ENCODE measurements around the gene TMEM130.
A peak's percentile ranks its signal among the peaks of the same experiment; 100 is the strongest.

Gene TMEM130

GRCh38 chr7:98869597-98870120 is at the start of gene TMEM130:
Gene TMEM130, minus strand, starts transcription at chr7:98870014. Its CDS starts 153 bp downstream, at chr7:98869861.
- no peak for DNase-seq (ENCODE audit: low read depth in 2 of 2)

GRCh38 chr7:98917331-98917730 is 47.5 kb upstream of the TMEM130 start:
- DNase-seq (ENCODE audit: low read depth in 2 of 2), result no peak

- DNase-seq (ENCODE audit: low read depth in 2 of 2), result no peak
Measured at GRCh38 chr7:98913612-98914011, 43.8 kb upstream of the TMEM130 start.

GRCh38 chr7:98913026-98913425 is 43.2 kb upstream of the TMEM130 start:
- no peak for DNase-seq (ENCODE audit: low read depth in 2 of 2)

- DNase-seq (ENCODE audit: low read depth in 2 of 2), result no peak
Measured at GRCh38 chr7:98911916-98912315, 42.1 kb upstream of the TMEM130 start.

- DNase-seq (ENCODE audit: low read depth in 2 of 2), result no peak
Measured at GRCh38 chr7:98910427-98910826, 40.6 kb upstream of the TMEM130 start.

GRCh38 chr7:98909487-98909886 is 39.7 kb upstream of the TMEM130 start:
- no peak for DNase-seq (ENCODE audit: low read depth in 2 of 2)

- no peak for DNase-seq (ENCODE audit: low read depth in 2 of 2)
Measured at GRCh38 chr7:98908585-98908984, 38.8 kb upstream of the TMEM130 start.

- no peak for DNase-seq (ENCODE audit: low read depth in 2 of 2)
Measured at GRCh38 chr7:98907570-98907969, 37.8 kb upstream of the TMEM130 start.

GRCh38 chr7:98903246-98903645 is 33.4 kb upstream of the TMEM130 start:
- DNase-seq (ENCODE audit: low read depth in 2 of 2), result no peak

- no peak for DNase-seq (ENCODE audit: low read depth in 2 of 2)
Measured at GRCh38 chr7:98902523-98902922, 32.7 kb upstream of the TMEM130 start.

- no peak for DNase-seq (ENCODE audit: low read depth in 2 of 2)
Measured at GRCh38 chr7:98900815-98901214, 31.0 kb upstream of the TMEM130 start.

GRCh38 chr7:98899816-98900215 is 30.0 kb upstream of the TMEM130 start:
- DNase-seq (ENCODE audit: low read depth in 2 of 2), result no peak

GRCh38 chr7:98892609-98893008 is 22.8 kb upstream of the TMEM130 start:
- no peak for DNase-seq (ENCODE audit: low read depth in 2 of 2)

- DNase-seq (ENCODE audit: low read depth in 2 of 2), result no peak
Measured at GRCh38 chr7:98887038-98887437, 17.2 kb upstream of the TMEM130 start.

- no peak for DNase-seq (ENCODE audit: low read depth in 2 of 2)
Measured at GRCh38 chr7:98884416-98884815, 14.6 kb upstream of the TMEM130 start.

GRCh38 chr7:98881561-98882315 is 11.9 kb upstream of the TMEM130 start:
- no peak for DNase-seq (ENCODE audit: low read depth in 2 of 2)

- no peak for DNase-seq (ENCODE audit: low read depth in 2 of 2)
Measured at GRCh38 chr7:98880485-98880884, 10.7 kb upstream of the TMEM130 start.

- DNase-seq (ENCODE audit: low read depth in 2 of 2), result no peak
Measured at GRCh38 chr7:98879979-98880315, 10.1 kb upstream of the TMEM130 start.

- DNase-seq (ENCODE audit: low read depth in 2 of 2), result peak; percentile 33 to 39
Measured at GRCh38 chr7:98879198-98879978, 9.6 kb upstream of the TMEM130 start.

GRCh38 chr7:98878365-98879197 is 8.8 kb upstream of the TMEM130 start, which contains the start of gene TRRAP:
Gene TRRAP, plus strand, starts transcription at chr7:98878532. Its CDS starts 2,619 bp downstream, at chr7:98881151.
- DNase-seq (ENCODE audit: low read depth in 2 of 2), result peak; percentile 57 to 62

Measured in stimulated activated CD4-positive, alpha-beta T cell treated with anti-CD3 and anti-CD28 coated beads, Interleukin-12 subunit alpha, Interleukin-12 subunit beta, amount 100 ng/mL, for 24 hours (primary cell).